IMR-90 (cell line): ENCODE results near the gene STK32A. TPM values are rescaled to one million over a fixed set of nuclear protein-coding genes. Genes with fewer than 3 reads are reported as not detected.

ENCODE experiments used
- ATAC-seq: fragments of 200-7000 bp; cut with Tn5 transposase; 2 replicates; pipeline ENCODE4 v1.9.1; 2020; ENCODE audit warnings: low read depth, mild to moderate bottlenecking, moderate library complexity
- BruUV-seq: library from RNA; stranded (reverse); fragments of 400-500 nt; replicated peaks from 2 replicates; lab custom pipeline; 2021; lab: Mats Ljungman, UMichigan
- CTCF ChIA-PET: fragments of 300-600 bp; formaldehyde crosslinking; extraction: SDS; loops from one replicate; lab custom pipeline; 2021; ENCODE audit warnings: antibody characterized with exemption; lab: Yijun Ruan, JAX
- POLR2A ChIA-PET: fragments of 300-600 bp; sonication (Branson Sonifier 250); formaldehyde crosslinking; loops from one replicate; lab custom pipeline; 2022; ENCODE audit warnings: antibody characterized with exemption; ENCODE audit not compliant: unreplicated experiment; lab: Charles Lee
- DNase-seq: peaks from one replicate; pipeline ENCODE4 v3.0.0; 2013
- H2AFZ ChIP-seq: replicated peaks from 2 replicates; pipeline ENCODE3; 2013; ENCODE audit warnings: low read length, mild to moderate bottlenecking; ENCODE audit not compliant: poor library complexity
- H2AK5ac ChIP-seq: 2 replicates; pipeline ENCODE4 v1.6.1; 2013; ENCODE audit warnings: low read depth, low read length, inconsistent platforms
- H2AK9ac ChIP-seq: replicated peaks from 2 replicates; pipeline ENCODE3; 2013; ENCODE audit warnings: mild to moderate bottlenecking, low read depth, low read length, moderate library complexity; ENCODE audit not compliant: poor library complexity
- H2BK120ac ChIP-seq: 2 replicates; pipeline ENCODE4 v1.6.1; 2013; ENCODE audit warnings: low read depth, low read length, inconsistent platforms
- H2BK15ac ChIP-seq: 3 replicates; pipeline ENCODE4 v1.6.1; 2013; ENCODE audit warnings: low read depth, low read length, inconsistent platforms
- H2BK20ac ChIP-seq: 2 replicates; pipeline ENCODE4 v1.6.1; 2013; ENCODE audit warnings: low read depth, mild to moderate bottlenecking, inconsistent platforms, low read length, moderate library complexity
- H2BK5ac ChIP-seq: 2 replicates; pipeline ENCODE4 v1.6.1; 2013; ENCODE audit warnings: mild to moderate bottlenecking, low read depth, low read length, inconsistent platforms; ENCODE audit not compliant: poor library complexity, severe bottlenecking
- H3K14ac ChIP-seq: replicated peaks from 2 replicates; pipeline ENCODE4 v1.6.1; 2013; ENCODE audit warnings: low read depth, low read length, inconsistent platforms
- H3K18ac ChIP-seq: 2 replicates; pipeline ENCODE4 v1.6.1; 2013; ENCODE audit warnings: low read depth, low read length, control low read depth
- H3K23ac ChIP-seq: 2 replicates; pipeline ENCODE4 v1.6.1; 2013; ENCODE audit warnings: low read depth, low read length, inconsistent platforms
- H3K27ac ChIP-seq: 2 replicates; pipeline ENCODE4 v1.5.1; 2013; ENCODE audit warnings: mild to moderate bottlenecking, control low read depth, low read length; ENCODE audit not compliant: insufficient read depth
- H3K27me3 ChIP-seq: 2 replicates; pipeline ENCODE4 v1.6.1; 2013; ENCODE audit warnings: low read length; ENCODE audit not compliant: control insufficient read depth, insufficient read depth
- H3K36me3 ChIP-seq: 2 replicates; pipeline ENCODE4 v1.6.1; 2013; ENCODE audit warnings: low read length, mixed read lengths; ENCODE audit not compliant: control insufficient read depth, insufficient read depth
- H3K4ac ChIP-seq: 2 replicates; pipeline ENCODE4 v1.6.1; 2013; ENCODE audit warnings: low read depth, low read length, inconsistent platforms
- H3K4me1 ChIP-seq: 2 replicates; pipeline ENCODE4 v1.6.1; 2013; ENCODE audit warnings: low read length, mixed read lengths; ENCODE audit not compliant: control insufficient read depth, insufficient read depth
- H3K4me2 ChIP-seq: 2 replicates; pipeline ENCODE4 v1.6.1; 2013; ENCODE audit warnings: low read depth, mild to moderate bottlenecking, control low read depth, low read length, moderate library complexity
- H3K4me3 ChIP-seq: 2 replicates; pipeline ENCODE4 v1.5.1; 2013; ENCODE audit warnings: low read depth, mild to moderate bottlenecking, control low read depth, low read length, moderate library complexity; ENCODE audit not compliant: insufficient read depth
- H3K56ac ChIP-seq: 2 replicates; pipeline ENCODE4 v1.6.1; 2013; ENCODE audit warnings: low read length, inconsistent platforms; ENCODE audit not compliant: insufficient read depth; ENCODE audit errors: extremely low read depth
- H3K79me1 ChIP-seq, 2 experiments: 2 replicates each; pipeline ENCODE4 v1.6.1; 2013; ENCODE audit warnings: low read length in 2 of 2, inconsistent platforms in 1 of 2, low read depth in 1 of 2
- H3K9ac ChIP-seq: 2 replicates; pipeline ENCODE4 v1.6.1; 2013; ENCODE audit warnings: low read depth, low read length, control low read depth
- H3K9me1 ChIP-seq: 2 replicates; pipeline ENCODE4 v1.6.1; 2013; ENCODE audit warnings: low read length, inconsistent platforms; ENCODE audit not compliant: insufficient read depth
- H3K9me3 ChIP-seq: 2 replicates; pipeline ENCODE4 v1.6.1; 2013; ENCODE audit warnings: low read length; ENCODE audit not compliant: control insufficient read depth, insufficient read depth
- H4K20me1 ChIP-seq: 2 replicates; pipeline ENCODE4 v1.6.1; 2013; ENCODE audit warnings: low read length, inconsistent platforms; ENCODE audit not compliant: insufficient read depth
- H4K5ac ChIP-seq: 2 replicates; pipeline ENCODE4 v1.6.1; 2013; ENCODE audit warnings: mild to moderate bottlenecking, low read depth, low read length, control low read depth
- H4K8ac ChIP-seq, 2 experiments: 2 replicates each; pipeline ENCODE4 v1.6.1; 2013; ENCODE audit warnings: low read depth in 2 of 2, low read length in 2 of 2, control low read depth in 1 of 2, inconsistent platforms in 1 of 2
- H4K91ac ChIP-seq: 2 replicates; pipeline ENCODE4 v1.6.1; 2013; ENCODE audit warnings: low read depth, low read length, inconsistent platforms; ENCODE audit not compliant: insufficient read depth
- CHD1 ChIP-seq: IDR thresholded peaks from 2 replicates; pipeline ENCODE4 v1.6.1; 2012; ENCODE audit warnings: low read depth, low read length, improper control_type of control experiment
- FOS ChIP-seq: fragments of 150-350 bp; IDR thresholded peaks from 2 replicates; pipeline ENCODE4 v1.6.1; 2016; ENCODE audit warnings: low read depth, low read length
- MAFK ChIP-seq: IDR thresholded peaks from 2 replicates; pipeline ENCODE4 v1.6.1; 2012; ENCODE audit warnings: low read depth, low read length, improper control_type of control experiment
- MAZ ChIP-seq: IDR thresholded peaks from 2 replicates; pipeline ENCODE4 v1.6.1; 2012; ENCODE audit warnings: low read depth, mild to moderate bottlenecking, low read length, improper control_type of control experiment, moderate library complexity, borderline replicate concordance
- NFE2L2 ChIP-seq: fragments of 150-350 bp; IDR thresholded peaks from 2 replicates; pipeline ENCODE4 v1.6.1; 2016; ENCODE audit warnings: low read depth, mild to moderate bottlenecking, low read length
- POLR2A ChIP-seq: IDR thresholded peaks from 2 replicates; pipeline ENCODE4 v1.6.1; 2012; ENCODE audit warnings: mild to moderate bottlenecking, low read depth, low read length
- RCOR1 ChIP-seq: IDR thresholded peaks from 2 replicates; pipeline ENCODE4 v1.6.1; 2012; ENCODE audit warnings: mild to moderate bottlenecking, low read length, improper control_type of control experiment; ENCODE audit not compliant: insufficient replicate concordance
- SMC3 ChIP-seq: fragments of 150-350 bp; IDR thresholded peaks from 2 replicates; pipeline ENCODE4 v1.6.1; 2016; ENCODE audit warnings: low read depth, mild to moderate bottlenecking, antibody characterized with exemption, low read length, moderate library complexity
- WGBS, 2 experiments: methylation state at CpG; one replicate each; pipeline versions ENCODE4 v1.1.5 to v1.1.7; 2013; ENCODE audit warnings: missing lambda C conversion rate in 2 of 2; ENCODE audit not compliant: insufficient read length in 1 of 2; ENCODE audit errors: extremely low coverage in 2 of 2; 5-methylcytosine and 5-hydroxymethylcytosine counted together
- dilution Hi-C: fragments of 300-500 bp; cut with HindIII; formaldehyde crosslinking; loops from one replicate; pipeline ENCODE4 v1.14.3; 2018; ENCODE audit warnings: low sequenced_read_pairs; ENCODE audit not compliant: unreplicated experiment
- in situ Hi-C: fragments of 300-500 bp; cut with MboI; formaldehyde crosslinking; loops from 3 replicates; pipeline ENCODE4 v1.14.3; 2019; ENCODE audit warnings: low sequenced_read_pairs, inconsistent platforms, mixed read lengths
- intact Hi-C: fragments of 100-400 bp; cut with micrococcal nuclease; formaldehyde crosslinking; loops from 2 replicates; pipeline ENCODE4 v1.10.0; 2022
- polyA plus RNA-seq, 3 experiments: library from polyadenylated mRNA; depleted of rRNA; stranded (reverse); fragments of >200 nt; gene quantifications; 2 replicates each; pipeline ENCODE4 v1.2.3, GENCODE V29; 2012; ENCODE audit warnings: low replicate concordance in 1 of 3
- total RNA-seq: library from RNA; depleted of rRNA; stranded (reverse); fragments of >200 nt; gene quantifications from 2 replicates; pipeline ENCODE4 v1.2.3, GENCODE V29; 2012
- TF ChIP-seq, protein P1 (sequence below): fragments of 150-350 bp; IDR thresholded peaks from 2 replicates; pipeline ENCODE4 v1.6.1; 2017; ENCODE audit warnings: mild to moderate bottlenecking, antibody characterized with exemption, low read length, low read depth
- TF ChIP-seq, protein P2 (sequence below): conservative IDR thresholded peaks from 2 replicates; pipeline ENCODE4 v1.5.1; 2012; ENCODE audit warnings: mild to moderate bottlenecking, low read depth, low read length, improper control_type of control experiment
- TF ChIP-seq, protein P3 (sequence below): fragments of 150-350 bp; IDR thresholded peaks from 2 replicates; pipeline ENCODE4 v1.6.1; 2016; ENCODE audit warnings: low read depth, mild to moderate bottlenecking, low read length, moderate library complexity, borderline replicate concordance

STK32A gene
- total and polyA plus RNA-seq, 2 of the 4 experiments (the other 2 are of a cell fraction), result 0.12 to 0.18 TPM

DNA sequence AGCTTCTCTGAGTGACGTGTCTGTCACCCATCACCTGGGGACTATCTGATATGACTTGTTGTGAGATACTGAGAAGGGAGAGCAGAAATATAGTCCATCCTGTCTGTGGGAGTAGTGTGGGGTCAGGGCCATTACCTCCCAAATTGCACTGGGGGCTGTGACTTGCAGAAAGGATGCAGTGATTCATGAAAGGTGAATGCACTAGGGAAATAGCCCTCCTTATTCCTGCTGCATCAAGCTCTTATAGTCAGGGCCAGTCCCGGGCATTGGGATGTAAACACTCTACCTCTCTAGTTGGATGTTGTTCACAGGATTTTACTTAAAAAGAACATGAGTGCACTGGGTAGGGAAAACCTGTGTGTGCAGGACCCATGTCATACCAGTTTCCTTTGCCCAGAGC, 124.8 kb downstream of the STK32A start:
- no peak overlapping the region for H2AFZ ChIP-seq
- no peak overlapping the region for H3K23ac ChIP-seq
- dilution Hi-C loops, result no loop called here
- no peak overlapping the region for H2BK20ac ChIP-seq
- no peak overlapping the region for H2BK5ac ChIP-seq
- TF ChIP-seq CHD1 (no peak), FOS (no peak), SMC3 (no peak), MAFK (no peak), POLR2A (no peak), NFE2L2 (no peak), MAZ (no peak), RCOR1 (no peak)
- TF ChIP-seq, protein P1, sequence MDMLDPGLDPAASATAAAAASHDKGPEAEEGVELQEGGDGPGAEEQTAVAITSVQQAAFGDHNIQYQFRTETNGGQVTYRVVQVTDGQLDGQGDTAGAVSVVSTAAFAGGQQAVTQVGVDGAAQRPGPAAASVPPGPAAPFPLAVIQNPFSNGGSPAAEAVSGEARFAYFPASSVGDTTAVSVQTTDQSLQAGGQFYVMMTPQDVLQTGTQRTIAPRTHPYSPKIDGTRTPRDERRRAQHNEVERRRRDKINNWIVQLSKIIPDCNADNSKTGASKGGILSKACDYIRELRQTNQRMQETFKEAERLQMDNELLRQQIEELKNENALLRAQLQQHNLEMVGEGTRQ, result no peak
- TF ChIP-seq, protein P2, sequence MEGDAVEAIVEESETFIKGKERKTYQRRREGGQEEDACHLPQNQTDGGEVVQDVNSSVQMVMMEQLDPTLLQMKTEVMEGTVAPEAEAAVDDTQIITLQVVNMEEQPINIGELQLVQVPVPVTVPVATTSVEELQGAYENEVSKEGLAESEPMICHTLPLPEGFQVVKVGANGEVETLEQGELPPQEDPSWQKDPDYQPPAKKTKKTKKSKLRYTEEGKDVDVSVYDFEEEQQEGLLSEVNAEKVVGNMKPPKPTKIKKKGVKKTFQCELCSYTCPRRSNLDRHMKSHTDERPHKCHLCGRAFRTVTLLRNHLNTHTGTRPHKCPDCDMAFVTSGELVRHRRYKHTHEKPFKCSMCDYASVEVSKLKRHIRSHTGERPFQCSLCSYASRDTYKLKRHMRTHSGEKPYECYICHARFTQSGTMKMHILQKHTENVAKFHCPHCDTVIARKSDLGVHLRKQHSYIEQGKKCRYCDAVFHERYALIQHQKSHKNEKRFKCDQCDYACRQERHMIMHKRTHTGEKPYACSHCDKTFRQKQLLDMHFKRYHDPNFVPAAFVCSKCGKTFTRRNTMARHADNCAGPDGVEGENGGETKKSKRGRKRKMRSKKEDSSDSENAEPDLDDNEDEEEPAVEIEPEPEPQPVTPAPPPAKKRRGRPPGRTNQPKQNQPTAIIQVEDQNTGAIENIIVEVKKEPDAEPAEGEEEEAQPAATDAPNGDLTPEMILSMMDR, result no peak
- TF ChIP-seq, protein P3, sequence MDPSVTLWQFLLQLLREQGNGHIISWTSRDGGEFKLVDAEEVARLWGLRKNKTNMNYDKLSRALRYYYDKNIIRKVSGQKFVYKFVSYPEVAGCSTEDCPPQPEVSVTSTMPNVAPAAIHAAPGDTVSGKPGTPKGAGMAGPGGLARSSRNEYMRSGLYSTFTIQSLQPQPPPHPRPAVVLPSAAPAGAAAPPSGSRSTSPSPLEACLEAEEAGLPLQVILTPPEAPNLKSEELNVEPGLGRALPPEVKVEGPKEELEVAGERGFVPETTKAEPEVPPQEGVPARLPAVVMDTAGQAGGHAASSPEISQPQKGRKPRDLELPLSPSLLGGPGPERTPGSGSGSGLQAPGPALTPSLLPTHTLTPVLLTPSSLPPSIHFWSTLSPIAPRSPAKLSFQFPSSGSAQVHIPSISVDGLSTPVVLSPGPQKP, result no peak
- H3K9me1 ChIP-seq, result no peaks in the 10 kb centered on the region
- ATAC-seq (no peak), DNase-seq (no peak)
- BruUV-seq, result no TSS peak
- H4K5ac ChIP-seq, result no peak overlapping the region
- ChIA-PET CTCF (no interaction called here), POLR2A (no interaction called here)
- H3K4me3 ChIP-seq, result no peak overlapping the region
- H4K8ac ChIP-seq, result no peak overlapping the region
- H4K91ac ChIP-seq, result no peak overlapping the region
- in situ Hi-C loops, result loop anchor here (25.0 kb wide), 1 partner anchor 822 kb away; no protein-coding TSS in a partner anchor
- H2BK120ac ChIP-seq, result no peak overlapping the region
- H3K9ac ChIP-seq, result no peak overlapping the region
- no peak overlapping the region for H3K14ac ChIP-seq
- H3K18ac ChIP-seq, result no peak overlapping the region
- H2BK15ac ChIP-seq, result no peak overlapping the region
- H4K20me1 ChIP-seq, result no peaks in the 10 kb centered on the region
- H3K36me3 ChIP-seq, result no peaks in the 10 kb centered on the region
- H3K4ac ChIP-seq, result no peak overlapping the region
- H3K4me1 ChIP-seq, result no peaks in the 10 kb centered on the region
- no peaks in the 10 kb centered on the region for H3K9me3 ChIP-seq
- no peaks in the 10 kb centered on the region for H3K79me1 ChIP-seq
- H3K27me3 ChIP-seq, result peaks cover 7% of the 10 kb centered on the region; the same call in 1 of the 2 replicates
- 86% methylated on average over 1 of the region's 2 CpGs; no CpG with 5 or more reads in 1 of the 2 experiments for WGBS, 2 experiments
- no peak overlapping the region for H3K27ac ChIP-seq
- no peak overlapping the region for H2AK5ac ChIP-seq
- H3K56ac ChIP-seq, result no peak overlapping the region
- no peak overlapping the region for H3K4me2 ChIP-seq
- intact Hi-C loops, result no loop called here
- no peak overlapping the region for H2AK9ac ChIP-seq
